Epithelial cell of esophagus (primary cell): ENCODE data around the gene DNAH17.
A peak's percentile ranks its signal among the peaks of the same experiment; 100 is the strongest.

ENCODE experiments used
- DNase-seq: peaks from one replicate; pipeline ENCODE4 v3.0.0; 2010; ENCODE audit warnings: low read depth
- H3K4me3 ChIP-seq: 2 replicates; pipeline ENCODE4 v1.5.1; 2011; ENCODE audit warnings: mild to moderate bottlenecking, low read length, control low read depth
- TF ChIP-seq, protein P1 (sequence below): IDR thresholded peaks from 2 replicates; pipeline ENCODE4 v1.5.1; 2011; ENCODE audit warnings: low read depth, mild to moderate bottlenecking, low read length, control low read depth, inconsistent platforms; ENCODE audit not compliant: insufficient read depth; ENCODE audit errors: missing control alignments

The DNAH17 gene

DNA sequence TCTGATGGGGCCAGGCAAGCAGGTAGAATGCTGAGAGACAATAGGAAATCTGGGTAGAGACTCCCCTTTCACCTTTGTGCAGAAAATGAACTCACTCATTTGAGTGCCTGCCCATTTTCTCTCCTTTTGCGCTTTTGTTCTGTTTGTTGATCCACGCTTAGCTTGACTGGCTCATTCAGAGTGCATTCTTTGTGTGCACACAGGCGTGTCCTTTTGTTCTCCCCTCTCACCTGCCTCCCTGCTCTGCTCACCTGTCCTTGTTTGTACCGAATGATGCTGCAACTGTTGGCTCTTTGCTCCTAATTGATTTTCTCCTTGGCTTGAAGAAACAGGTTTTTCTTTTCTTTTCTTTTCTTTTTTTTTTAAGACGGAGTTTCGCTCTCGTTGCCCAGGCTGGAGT is 183.0 kb downstream of the DNAH17 start:
- no peak for DNase-seq
- TF ChIP-seq, protein P1, sequence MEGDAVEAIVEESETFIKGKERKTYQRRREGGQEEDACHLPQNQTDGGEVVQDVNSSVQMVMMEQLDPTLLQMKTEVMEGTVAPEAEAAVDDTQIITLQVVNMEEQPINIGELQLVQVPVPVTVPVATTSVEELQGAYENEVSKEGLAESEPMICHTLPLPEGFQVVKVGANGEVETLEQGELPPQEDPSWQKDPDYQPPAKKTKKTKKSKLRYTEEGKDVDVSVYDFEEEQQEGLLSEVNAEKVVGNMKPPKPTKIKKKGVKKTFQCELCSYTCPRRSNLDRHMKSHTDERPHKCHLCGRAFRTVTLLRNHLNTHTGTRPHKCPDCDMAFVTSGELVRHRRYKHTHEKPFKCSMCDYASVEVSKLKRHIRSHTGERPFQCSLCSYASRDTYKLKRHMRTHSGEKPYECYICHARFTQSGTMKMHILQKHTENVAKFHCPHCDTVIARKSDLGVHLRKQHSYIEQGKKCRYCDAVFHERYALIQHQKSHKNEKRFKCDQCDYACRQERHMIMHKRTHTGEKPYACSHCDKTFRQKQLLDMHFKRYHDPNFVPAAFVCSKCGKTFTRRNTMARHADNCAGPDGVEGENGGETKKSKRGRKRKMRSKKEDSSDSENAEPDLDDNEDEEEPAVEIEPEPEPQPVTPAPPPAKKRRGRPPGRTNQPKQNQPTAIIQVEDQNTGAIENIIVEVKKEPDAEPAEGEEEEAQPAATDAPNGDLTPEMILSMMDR = no peak
- H3K4me3 ChIP-seq = no peak overlapping the region

DNA sequence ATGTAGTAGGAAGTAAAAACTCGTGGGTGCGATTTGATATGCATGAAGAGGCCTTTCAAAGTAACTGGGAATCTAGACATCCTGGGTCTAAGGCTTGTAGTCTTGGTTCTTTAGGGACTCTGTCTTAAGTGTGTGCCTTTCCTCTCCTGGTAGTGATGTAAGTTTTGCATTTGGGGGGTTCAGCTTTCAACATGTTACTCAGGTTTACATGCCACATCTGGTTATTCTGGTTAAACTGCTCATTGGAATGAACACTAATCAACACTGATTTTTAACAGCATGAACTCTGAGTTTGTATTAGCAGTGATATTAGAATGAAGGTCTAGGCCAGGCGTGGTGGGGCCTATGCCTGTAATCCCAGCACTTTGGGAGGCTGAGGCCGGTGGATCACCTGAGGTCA is 183.6 kb downstream of the DNAH17 start:
- DNase-seq = peak; percentile 61
- no peak overlapping the region for H3K4me3 ChIP-seq
- TF ChIP-seq, protein P1 = no peak

DNA sequence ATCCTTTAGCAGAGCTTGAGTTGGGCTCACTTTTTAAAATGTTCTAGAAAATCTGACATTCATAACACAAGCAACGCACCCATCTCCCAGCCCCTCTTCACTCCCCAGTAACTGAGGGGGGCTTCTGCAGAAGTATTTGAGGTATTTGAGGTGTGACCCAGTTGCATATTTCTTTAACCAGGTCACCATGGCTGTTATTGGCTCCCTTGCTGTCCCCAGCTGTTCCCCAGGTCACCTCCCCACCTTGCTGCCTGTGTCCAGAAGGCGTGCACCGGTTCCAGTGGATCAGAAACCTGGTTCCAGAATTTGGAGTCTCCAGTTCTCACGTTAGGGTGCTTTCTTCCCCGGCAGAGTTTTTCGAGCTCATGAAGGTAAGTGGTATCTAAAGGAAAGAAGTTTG is 184.9 kb downstream of the DNAH17 start:
- TF ChIP-seq, protein P1 = no peak
- DNase-seq = no peak
- H3K4me3 ChIP-seq = no peak overlapping the region

DNA sequence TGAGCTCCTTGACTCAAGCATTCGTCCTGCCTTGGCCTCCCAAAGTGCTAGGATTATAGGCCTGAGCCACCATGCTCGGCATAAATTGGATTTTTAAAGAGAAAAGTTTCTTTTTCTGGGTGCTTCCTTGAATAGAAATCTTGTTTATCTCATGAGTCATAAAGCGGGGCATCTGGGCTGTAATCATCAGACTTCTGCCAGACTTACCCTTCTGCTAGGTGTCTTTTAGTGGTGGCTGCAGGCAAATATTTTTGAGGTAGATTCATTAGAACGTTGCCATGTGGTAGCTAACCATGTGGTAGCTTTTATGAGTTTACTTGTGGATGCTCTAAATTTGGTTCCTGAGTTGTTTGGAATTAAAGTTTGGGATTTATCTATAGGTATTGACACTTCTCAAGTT is 185.4 kb downstream of the DNAH17 start:
- peak; percentile 89 for DNase-seq
- TF ChIP-seq, protein P1 = no peak
- no peak overlapping the region for H3K4me3 ChIP-seq

DNA sequence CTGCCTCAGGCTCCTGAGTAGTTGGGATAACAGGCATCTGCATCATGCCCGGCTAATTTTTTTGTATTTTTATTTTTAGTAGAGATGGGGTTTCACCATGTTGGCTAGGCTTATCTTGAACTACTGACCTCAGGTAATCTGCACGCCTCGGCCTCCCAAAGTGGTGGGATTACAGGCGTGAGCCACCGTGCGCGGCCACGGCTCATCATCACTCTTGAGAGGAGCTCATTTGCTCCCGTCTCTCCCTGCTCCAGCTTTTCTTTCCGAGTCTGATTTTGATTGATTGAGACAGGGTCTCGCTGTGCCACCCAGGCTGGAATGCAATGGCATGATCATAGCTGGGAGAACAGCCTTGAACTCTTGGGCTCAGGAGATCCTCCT is 186.2 kb downstream of the DNAH17 start:
- H3K4me3 ChIP-seq = no peak overlapping the region
- DNase-seq = no peak
- TF ChIP-seq, protein P1 = no peak

DNA sequence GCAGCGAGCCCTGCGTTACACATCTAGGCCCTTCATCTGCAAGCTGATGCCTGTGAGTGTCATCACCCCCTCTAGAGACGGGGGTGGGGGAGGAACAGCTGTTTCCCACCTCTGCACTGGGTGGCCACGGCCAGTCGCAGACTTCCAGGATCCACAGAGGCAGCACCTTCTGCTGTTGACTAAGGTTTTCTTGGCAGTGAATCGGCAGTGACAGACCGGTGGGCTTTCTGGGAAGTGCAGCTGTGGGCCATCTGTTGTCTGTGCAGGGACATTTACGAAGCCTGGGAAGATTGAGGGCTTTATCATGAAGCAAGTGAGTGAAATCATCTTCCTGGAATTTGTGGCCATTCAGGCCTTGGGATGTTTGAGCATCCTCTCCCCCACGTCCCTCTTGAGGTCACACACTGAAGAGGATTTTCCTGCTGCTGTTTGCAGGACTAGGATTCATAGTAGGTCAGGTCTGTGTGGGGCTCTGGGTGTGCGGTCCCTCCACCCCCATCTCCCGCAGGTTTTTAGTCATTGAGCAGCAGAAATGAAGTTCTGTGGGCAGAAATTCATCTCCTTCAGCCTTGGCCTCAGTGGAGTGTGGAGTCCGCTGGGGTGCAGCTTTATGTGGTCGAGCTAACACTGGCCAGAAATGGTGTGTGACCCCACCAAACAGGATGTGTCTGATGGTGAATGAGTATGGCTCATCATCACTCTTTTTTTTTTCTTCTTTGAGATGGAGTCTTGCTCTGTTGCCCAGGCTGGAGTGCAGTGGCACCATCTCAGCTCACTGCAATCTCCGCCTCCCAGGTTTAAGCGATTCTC is 186.8 kb downstream of the DNAH17 start:
- TF ChIP-seq, protein P1 = no peak
- peak; percentile 51 for DNase-seq
- H3K4me3 ChIP-seq = no peak overlapping the region
